ENCODE measurements around the gene ZNF66.
"Not testable (repeated sequence)": the region's sequence is repeated elsewhere in the genome, so short reads cannot be mapped to it uniquely, and the experiment has no call there.

GRCh38 chr19:20752291-20752690 lies 23.8 kb upstream of the ZNF66 start:
- TF ChIP-seq CTCF (IDR thresholded peaks at IDR 0.05; ENCODE audit: low read depth, low read length, missing input control); RAD21 (IDR thresholded peaks at IDR 0.05); REST (IDR thresholded peaks at IDR 0.05); HNF4G (IDR thresholded peaks at IDR 0.05); GABPA (IDR thresholded peaks at IDR 0.05 in 1 of 2, conservative IDR thresholded peaks at IDR 0.05 in 1 of 2); TAF1 (conservative IDR thresholded peaks at IDR 0.05); ATF3 (IDR thresholded peaks at IDR 0.05); MAX (IDR thresholded peaks at IDR 0.05); JUND (IDR thresholded peaks at IDR 0.05); YY1 (IDR thresholded peaks at IDR 0.05); RXRA (IDR thresholded peaks at IDR 0.05): not testable (repeated sequence)
